BJ (cell line): ENCODE results near the gene POC1A. TPM values are rescaled to one million over a fixed set of nuclear protein-coding genes. Genes with fewer than 3 reads are reported as not detected.

Experiments used
- CTCF ChIA-PET: fragments of 350-600 bp; formaldehyde crosslinking; extraction: SDS; loops from one replicate; lab custom pipeline; 2021; ENCODE audit warnings: antibody characterized with exemption, inconsistent platforms; lab: Yijun Ruan, JAX
- POLR2A ChIA-PET: fragments of 300-600 bp; sonication (Branson Sonifier 250); formaldehyde crosslinking; extraction: SDS; loops from one replicate; lab custom pipeline; 2021; ENCODE audit warnings: antibody characterized with exemption; lab: Charles Lee
- DNase-seq: peaks from one replicate; pipeline ENCODE4 v3.0.0-alpha.2; 2011; ENCODE audit warnings: low read depth
- H3K27me3 ChIP-seq: 2 replicates; pipeline ENCODE4 v1.6.0; 2011; ENCODE audit warnings: low read length; ENCODE audit not compliant: control insufficient read depth, insufficient read depth
- H3K36me3 ChIP-seq: 2 replicates; pipeline ENCODE4 v1.5.1; 2011; ENCODE audit warnings: low read length; ENCODE audit not compliant: control insufficient read depth, insufficient read depth
- H3K4me3 ChIP-seq: 2 replicates; pipeline ENCODE4 v1.5.1; 2011; ENCODE audit warnings: low read depth, mild to moderate bottlenecking, control low read depth, low read length
- CTCF ChIP-seq: IDR thresholded peaks from 2 replicates; pipeline ENCODE4 v1.5.1; 2011; ENCODE audit warnings: low read depth, mild to moderate bottlenecking, control low read depth, inconsistent platforms, low read length, moderate library complexity; ENCODE audit not compliant: insufficient read depth
- polyA plus RNA-seq: library from polyadenylated mRNA; depleted of rRNA; stranded (reverse); fragments of >200 nt; gene quantifications from 2 replicates; pipeline ENCODE4 v1.2.3, GENCODE V29; 2011

The POC1A gene
- polyA plus RNA-seq, 1 experiment, result 18.4 TPM

- POLR2A ChIA-PET, result no interaction called here
- TF ChIP-seq CTCF, result no peak
- CTCF ChIA-PET, result interaction anchor here (1.3 kb wide), 1 partner anchor 42 kb away, joined by 4 read pairs; no protein-coding TSS in a partner anchor
Observed at GRCh38 chr3:52080830-52081719, 73.1 kb downstream of the POC1A start.

GRCh38 chr3:52079958-52080357, 74.3 kb downstream of the POC1A start:
- ChIA-PET POLR2A (no interaction called here), CTCF (interaction anchor here (1.3 kb wide), 1 partner anchor 43 kb away, joined by 4 read pairs; no protein-coding TSS in a partner anchor)

More at GRCh38 chr3:52080830-52081719, 73.1 kb downstream of the POC1A start:
- DNase-seq, result no peak
- Histone ChIP-seq H3K27me3 (no peaks in the 10 kb centered on the region), H3K4me3 (no peak overlapping the region), H3K36me3 (no peaks in the 10 kb centered on the region)

GRCh38 chr3:52078781-52079560, 75.3 kb downstream of the POC1A start:
- POLR2A ChIA-PET, result no interaction called here

More at GRCh38 chr3:52079958-52080357, 74.3 kb downstream of the POC1A start:
- Histone ChIP-seq H3K36me3 (peaks cover under 1% of the 10 kb centered on the region; the same call in 1 of the 2 replicates), H3K27me3 (no peaks in the 10 kb centered on the region), H3K4me3 (no peak overlapping the region)
- TF ChIP-seq CTCF, result no peak
- DNase-seq, result no peak

GRCh38 chr3:52077925-52078324, 76.3 kb downstream of the POC1A start:
- DNase-seq, result no peak
- POLR2A ChIA-PET, result interaction anchor here (0.6 kb wide), 1 partner anchor 11 kb away, joined by 3 read pairs; no protein-coding TSS in a partner anchor

More at GRCh38 chr3:52078781-52079560, 75.3 kb downstream of the POC1A start:
- H3K36me3 ChIP-seq, result peaks cover 3% of the 10 kb centered on the region; the same call in 1 of the 2 replicates
- no peak for DNase-seq
- H3K4me3 ChIP-seq, result no peak overlapping the region
- no peaks in the 10 kb centered on the region for H3K27me3 ChIP-seq
- TF ChIP-seq CTCF, result no peak
- CTCF ChIA-PET, result no interaction called here

More at GRCh38 chr3:52077925-52078324, 76.3 kb downstream of the POC1A start:
- TF ChIP-seq CTCF, result no peak
- H3K4me3 ChIP-seq, result no peak overlapping the region
- H3K27me3 ChIP-seq, result no peaks in the 10 kb centered on the region
- H3K36me3 ChIP-seq, result peaks cover 3% of the 10 kb centered on the region; the same call in 1 of the 2 replicates
- CTCF ChIA-PET, result interaction anchor here (0.5 to 0.8 kb wide), 5 partner anchors 9 to 856 kb away, joined by 3 to 4 read pairs (median 3); no protein-coding TSS in a partner anchor
